Panc1 (cell line): ENCODE measurements around the gene NKAIN2.

Source experiments
- CTCF ChIP-seq: fragments of 450-650 bp; IDR thresholded peaks from 2 replicates; pipeline ENCODE4 v1.5.1; 2017; ENCODE audit warnings: mild to moderate bottlenecking
- POLR2AphosphoS5 ChIP-seq: IDR thresholded peaks from 2 replicates; pipeline ENCODE4 v1.6.1; 2012; ENCODE audit warnings: mild to moderate bottlenecking, low read depth, low read length, moderate library complexity
- REST ChIP-seq, 2 experiments: IDR thresholded peaks; 2 replicates each; pipeline ENCODE4 v1.6.1; 2011 to 2012; ENCODE audit warnings: low read depth in 2 of 2, control low read depth in 1 of 2, low read length in 1 of 2, mild to moderate bottlenecking in 1 of 2, moderate library complexity in 1 of 2; ENCODE audit not compliant: insufficient read depth in 1 of 2
- SIN3A ChIP-seq: IDR thresholded peaks from 2 replicates; pipeline ENCODE4 v1.6.1; 2012; ENCODE audit warnings: low read depth, mild to moderate bottlenecking, low read length, moderate library complexity, borderline replicate concordance; ENCODE audit not compliant: insufficient read depth
- TCF7L2 ChIP-seq: IDR thresholded peaks from 2 replicates; pipeline ENCODE4 v1.6.1; 2011; ENCODE audit warnings: mild to moderate bottlenecking, low read depth, low read length, inconsistent platforms

GRCh38 chr6:124812067-124812466 lies 1008.4 kb downstream of the NKAIN2 start:
- TF ChIP-seq CTCF (no peak), POLR2AphosphoS5 (no peak), SIN3A (no peak), TCF7L2 (no peak), REST (IDR thresholded peaks at IDR 0.05; ENCODE audit: insufficient read depth in 1 of 2, low read depth in 2 of 2, low read length in 1 of 2) (no peak)
